ENCODE data around the gene HUNK.

GRCh38 chr21:31879241-31879650, 6.4 kb downstream of the HUNK start:
- TF ChIP-seq CTCF (IDR thresholded peaks at IDR 0.05; ENCODE audit: insufficient read depth, low read depth, low read length) (no peak), EZH2 (IDR thresholded peaks at IDR 0.05; ENCODE audit: insufficient read depth, low read length) (no peak)

Data from astrocyte (in vitro differentiated cells and primary cell).